Suprapubic skin (tissue), 3 donors: ENCODE data around the gene STK10.

Experiments used
- CTCF ChIP-seq, 2 donors: fragments of 200-600 bp in 1 of 2; fragments of 450-650 bp in 1 of 2; sonication (generic) in 1 of 2; IDR thresholded peaks; one replicate each; pipeline ENCODE4 v1.5.1; 2016 to 2019; ENCODE audit warnings: antibody characterized with exemption in 2 of 2, mild to moderate bottlenecking in 1 of 2, moderate library complexity in 1 of 2
- EP300 ChIP-seq: sonication (generic); formaldehyde crosslinking; IDR thresholded peaks from one replicate; pipeline ENCODE4 v1.6.1; 2017; ENCODE audit warnings: antibody characterized with exemption
- POLR2A ChIP-seq, 2 donors: fragments of 450-650 bp; IDR thresholded peaks; one replicate each; pipeline ENCODE4 v1.6.1; 2017; ENCODE audit warnings: antibody characterized with exemption in 2 of 2, mild to moderate bottlenecking in 2 of 2, moderate library complexity in 2 of 2

GRCh38 chr5:172168311-172168710, 19.7 kb downstream of the STK10 start:
- TF ChIP-seq CTCF (IDR thresholded peaks at IDR 0.05) (no peak), POLR2A (IDR thresholded peaks at IDR 0.05) (no peak), EP300 (no peak)
